ENCODE measurements around the gene LCN1.

LCN1 gene

DNA sequence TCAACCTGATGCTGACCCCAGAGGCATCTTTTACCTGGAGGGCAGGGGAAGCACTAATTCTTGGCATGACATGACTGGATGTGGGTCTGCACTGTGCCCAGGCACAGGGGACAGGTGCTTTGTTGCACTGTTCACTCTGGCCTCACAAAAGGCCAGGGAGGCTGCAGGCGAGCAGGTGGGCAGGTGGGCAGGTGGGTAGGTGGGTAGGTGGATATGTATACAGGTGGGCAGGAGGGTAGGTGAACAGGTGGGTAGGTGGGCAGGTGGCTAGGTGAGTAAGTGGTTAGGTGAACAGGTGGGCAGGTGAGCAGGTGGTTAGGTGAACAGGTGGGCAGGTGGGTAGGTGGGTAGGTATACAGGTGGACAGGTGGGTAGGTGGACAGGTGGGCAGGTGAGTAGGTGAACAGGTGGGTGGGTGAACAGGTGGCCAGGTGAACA, 41.8 kb downstream of the LCN1 start:
- no peak overlapping the region for H3K27ac ChIP-seq
- TF ChIP-seq, protein P1, sequence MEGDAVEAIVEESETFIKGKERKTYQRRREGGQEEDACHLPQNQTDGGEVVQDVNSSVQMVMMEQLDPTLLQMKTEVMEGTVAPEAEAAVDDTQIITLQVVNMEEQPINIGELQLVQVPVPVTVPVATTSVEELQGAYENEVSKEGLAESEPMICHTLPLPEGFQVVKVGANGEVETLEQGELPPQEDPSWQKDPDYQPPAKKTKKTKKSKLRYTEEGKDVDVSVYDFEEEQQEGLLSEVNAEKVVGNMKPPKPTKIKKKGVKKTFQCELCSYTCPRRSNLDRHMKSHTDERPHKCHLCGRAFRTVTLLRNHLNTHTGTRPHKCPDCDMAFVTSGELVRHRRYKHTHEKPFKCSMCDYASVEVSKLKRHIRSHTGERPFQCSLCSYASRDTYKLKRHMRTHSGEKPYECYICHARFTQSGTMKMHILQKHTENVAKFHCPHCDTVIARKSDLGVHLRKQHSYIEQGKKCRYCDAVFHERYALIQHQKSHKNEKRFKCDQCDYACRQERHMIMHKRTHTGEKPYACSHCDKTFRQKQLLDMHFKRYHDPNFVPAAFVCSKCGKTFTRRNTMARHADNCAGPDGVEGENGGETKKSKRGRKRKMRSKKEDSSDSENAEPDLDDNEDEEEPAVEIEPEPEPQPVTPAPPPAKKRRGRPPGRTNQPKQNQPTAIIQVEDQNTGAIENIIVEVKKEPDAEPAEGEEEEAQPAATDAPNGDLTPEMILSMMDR (conservative IDR thresholded peaks at IDR 0.05): no peak

DNA sequence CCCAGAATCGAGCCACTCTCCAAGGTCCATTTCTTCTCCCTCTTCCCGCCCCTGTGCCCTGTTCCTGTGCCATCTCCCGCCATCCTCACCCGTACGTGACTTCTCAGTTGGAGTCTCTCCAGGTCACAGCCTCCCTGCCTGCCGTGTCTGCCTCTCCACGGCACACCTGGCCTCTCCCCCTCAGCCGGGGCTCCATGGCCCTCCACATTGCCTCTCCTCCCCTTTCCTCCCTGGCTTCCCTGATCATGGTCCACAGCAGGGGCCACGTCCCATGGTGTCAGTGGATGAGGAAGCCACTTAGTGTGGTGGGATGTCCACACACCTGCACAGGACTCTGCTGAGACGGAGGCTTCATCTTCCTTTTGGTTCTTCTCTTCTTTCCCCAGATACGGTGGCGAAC, 42.6 kb downstream of the LCN1 start:
- no peak overlapping the region for H3K27ac ChIP-seq
- TF ChIP-seq, protein P1 (conservative IDR thresholded peaks at IDR 0.05): no peak

DNA sequence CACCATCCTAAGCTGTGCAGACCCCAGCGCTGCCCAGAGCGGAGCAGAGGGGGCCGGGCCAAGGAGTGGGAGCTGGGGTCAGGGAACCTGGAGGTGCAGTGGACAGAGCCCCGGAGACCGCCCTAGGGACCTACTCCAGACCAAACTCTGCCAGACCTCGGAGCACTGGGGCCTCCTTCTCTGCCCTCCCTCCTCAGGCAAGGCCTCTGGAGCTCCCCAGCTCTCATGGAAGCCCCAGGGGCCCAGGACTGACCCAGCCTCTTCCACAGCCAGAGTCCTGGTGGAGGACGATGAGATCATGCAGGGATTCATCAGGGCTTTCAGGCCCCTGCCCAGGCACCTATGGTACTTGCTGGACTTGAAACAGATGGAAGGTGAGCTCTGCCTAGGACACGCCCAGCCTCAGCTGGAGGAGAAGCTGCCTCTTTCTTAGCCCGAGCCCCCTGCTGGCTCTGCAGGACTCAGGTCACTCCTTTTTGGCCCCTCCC, 43.9 kb downstream of the LCN1 start:
- TF ChIP-seq, protein P1 (conservative IDR thresholded peaks at IDR 0.05): no peak

DNA sequence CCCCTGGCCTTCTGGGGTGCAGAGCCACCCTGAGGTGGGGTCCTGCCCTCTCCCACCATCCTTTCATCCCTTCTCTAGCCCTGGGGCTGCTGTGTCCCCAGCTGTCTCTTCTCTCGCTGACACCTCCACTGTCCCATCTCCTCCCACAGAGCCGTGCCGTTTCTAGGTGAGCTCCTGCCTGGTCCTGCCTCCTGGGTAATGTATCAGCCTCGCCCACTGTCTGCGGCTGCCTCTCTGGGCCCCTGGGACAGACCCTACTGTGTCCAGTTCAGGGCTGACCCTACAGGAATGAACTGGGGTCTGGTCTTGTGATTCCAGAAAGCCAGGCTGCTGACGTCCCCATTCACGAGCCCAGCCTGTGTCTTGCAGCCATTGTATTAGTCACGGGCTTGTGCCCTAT, 44.4 kb downstream of the LCN1 start:
- H3K27ac ChIP-seq: no peak overlapping the region
- TF ChIP-seq, protein P1 (conservative IDR thresholded peaks at IDR 0.05): no peak

More for the DNA sequence above, 43.9 kb downstream of the LCN1 start:
- H3K27ac ChIP-seq: no peak overlapping the region

DNA sequence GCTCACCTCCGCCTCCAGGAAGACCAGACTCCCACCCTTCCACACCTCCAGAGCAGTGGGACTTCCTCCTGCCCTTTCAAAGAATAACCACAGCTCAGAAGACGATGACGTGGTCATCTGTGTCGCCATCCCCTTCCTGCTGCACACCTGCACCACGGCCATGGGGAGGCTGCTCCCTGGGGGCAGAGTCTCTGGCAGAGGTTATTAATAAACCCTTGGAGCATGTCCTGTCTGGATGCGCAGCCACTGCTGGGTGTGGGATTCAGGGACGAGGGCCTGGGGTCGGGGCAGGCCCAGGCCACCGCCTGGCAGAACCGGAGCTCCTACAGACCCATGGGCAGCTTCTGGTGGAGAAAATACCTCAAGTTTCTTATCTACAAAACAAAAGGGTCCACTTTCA, 45.3 kb downstream of the LCN1 start:
- TF ChIP-seq, protein P1 (conservative IDR thresholded peaks at IDR 0.05): no peak
- no peak overlapping the region for H3K27ac ChIP-seq

DNA sequence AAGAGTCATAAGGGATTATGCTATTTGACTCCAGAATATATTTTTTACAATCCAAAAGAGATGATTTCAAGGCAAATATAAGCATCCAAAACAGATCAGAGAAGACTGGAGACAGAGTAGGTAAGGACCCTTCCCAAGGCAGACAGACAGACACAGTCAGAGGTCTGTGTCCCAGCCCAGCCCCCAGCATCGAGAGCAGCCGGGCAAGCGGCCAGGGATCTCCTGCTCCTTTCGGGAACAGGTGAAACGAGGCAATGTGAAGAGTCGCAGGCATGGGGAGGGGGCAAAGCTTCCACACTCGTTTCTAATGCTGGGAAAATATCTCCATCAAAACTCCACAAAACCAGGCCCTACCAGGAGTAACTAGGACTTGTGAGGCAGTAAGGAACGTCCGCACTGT, 46.1 kb downstream of the LCN1 start:
- H3K27ac ChIP-seq: no peak overlapping the region
- TF ChIP-seq, protein P1 (conservative IDR thresholded peaks at IDR 0.05): no peak

DNA sequence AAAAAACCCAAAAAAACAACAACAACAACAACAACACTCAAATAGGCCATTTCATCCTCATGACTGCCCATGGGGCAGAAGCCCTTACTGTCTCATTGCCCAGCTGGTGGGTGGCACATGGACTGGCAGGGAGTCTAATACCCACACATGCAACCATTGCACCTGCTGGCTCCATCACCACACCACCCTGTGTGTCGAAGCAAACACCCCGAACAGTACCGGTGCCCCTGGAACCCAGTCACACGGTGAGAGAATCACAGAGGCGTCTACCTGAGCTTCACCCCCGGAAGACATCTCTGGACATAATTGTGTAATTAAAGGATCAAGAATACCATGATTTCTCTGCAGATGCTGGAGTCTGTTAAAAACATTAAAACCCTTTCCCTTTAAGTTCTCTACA, 46.8 kb downstream of the LCN1 start:
- H3K27ac ChIP-seq: no peak overlapping the region
- TF ChIP-seq, protein P1 (conservative IDR thresholded peaks at IDR 0.05): no peak
